Choroid plexus epithelial cell (primary cell): ENCODE results near the gene FAM53B.

Source experiments
- DNase-seq: peaks from one replicate; pipeline ENCODE4 v3.0.0-alpha.2; 2010; ENCODE audit warnings: low read depth
- H3K4me3 ChIP-seq: 2 replicates; pipeline ENCODE4 v1.5.1; 2011; ENCODE audit warnings: low read depth, mild to moderate bottlenecking, control low read depth, low read length, moderate library complexity
- TF ChIP-seq, protein P1 (sequence below): conservative IDR thresholded peaks from 2 replicates; pipeline ENCODE4 v1.5.1; 2011; ENCODE audit warnings: low read depth, mild to moderate bottlenecking, control low read depth, inconsistent platforms, low read length, moderate library complexity

Gene FAM53B

DNA sequence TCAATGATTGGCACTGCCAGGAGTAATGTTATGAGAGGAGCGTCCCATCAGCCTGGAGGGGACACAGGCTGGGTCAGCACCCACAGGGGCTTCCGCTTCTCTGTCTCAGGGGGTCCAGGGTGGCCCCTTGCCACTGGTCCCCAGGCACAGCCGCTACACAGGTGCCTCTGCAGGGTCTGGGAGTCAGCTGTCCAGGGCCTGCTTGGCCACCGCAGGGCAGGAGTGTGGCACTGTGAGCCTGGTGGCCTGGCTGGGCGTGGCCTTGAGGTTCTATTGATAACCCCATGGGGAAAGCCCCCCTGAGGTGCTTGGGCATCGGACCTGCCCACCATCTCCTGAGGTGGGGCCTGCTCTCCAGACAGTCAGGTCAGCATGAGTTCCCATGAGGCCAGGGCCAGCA is 146.0 kb downstream of the FAM53B start:
- TF ChIP-seq, protein P1, sequence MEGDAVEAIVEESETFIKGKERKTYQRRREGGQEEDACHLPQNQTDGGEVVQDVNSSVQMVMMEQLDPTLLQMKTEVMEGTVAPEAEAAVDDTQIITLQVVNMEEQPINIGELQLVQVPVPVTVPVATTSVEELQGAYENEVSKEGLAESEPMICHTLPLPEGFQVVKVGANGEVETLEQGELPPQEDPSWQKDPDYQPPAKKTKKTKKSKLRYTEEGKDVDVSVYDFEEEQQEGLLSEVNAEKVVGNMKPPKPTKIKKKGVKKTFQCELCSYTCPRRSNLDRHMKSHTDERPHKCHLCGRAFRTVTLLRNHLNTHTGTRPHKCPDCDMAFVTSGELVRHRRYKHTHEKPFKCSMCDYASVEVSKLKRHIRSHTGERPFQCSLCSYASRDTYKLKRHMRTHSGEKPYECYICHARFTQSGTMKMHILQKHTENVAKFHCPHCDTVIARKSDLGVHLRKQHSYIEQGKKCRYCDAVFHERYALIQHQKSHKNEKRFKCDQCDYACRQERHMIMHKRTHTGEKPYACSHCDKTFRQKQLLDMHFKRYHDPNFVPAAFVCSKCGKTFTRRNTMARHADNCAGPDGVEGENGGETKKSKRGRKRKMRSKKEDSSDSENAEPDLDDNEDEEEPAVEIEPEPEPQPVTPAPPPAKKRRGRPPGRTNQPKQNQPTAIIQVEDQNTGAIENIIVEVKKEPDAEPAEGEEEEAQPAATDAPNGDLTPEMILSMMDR, result no peak
- H3K4me3 ChIP-seq, result no peak overlapping the region
- DNase-seq, result no peak

DNA sequence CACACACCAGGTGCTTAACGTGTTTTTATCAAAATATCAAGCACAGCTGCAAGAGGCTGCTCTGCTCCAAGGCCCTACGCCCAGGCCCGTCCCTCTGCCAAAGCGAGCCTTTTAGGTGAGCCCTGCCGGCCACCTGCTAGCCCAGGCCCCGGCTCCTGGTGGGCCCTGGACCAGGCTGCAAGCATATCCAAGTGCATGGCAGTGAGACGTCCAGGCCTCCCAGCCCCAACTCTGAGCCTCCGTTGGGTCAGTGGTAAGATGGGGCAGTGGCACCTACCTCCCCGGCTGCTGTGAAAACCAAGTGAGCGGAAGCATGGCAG is 146.4 kb downstream of the FAM53B start:
- TF ChIP-seq, protein P1, result no peak
- H3K4me3 ChIP-seq, result no peak overlapping the region
- no peak for DNase-seq

DNA sequence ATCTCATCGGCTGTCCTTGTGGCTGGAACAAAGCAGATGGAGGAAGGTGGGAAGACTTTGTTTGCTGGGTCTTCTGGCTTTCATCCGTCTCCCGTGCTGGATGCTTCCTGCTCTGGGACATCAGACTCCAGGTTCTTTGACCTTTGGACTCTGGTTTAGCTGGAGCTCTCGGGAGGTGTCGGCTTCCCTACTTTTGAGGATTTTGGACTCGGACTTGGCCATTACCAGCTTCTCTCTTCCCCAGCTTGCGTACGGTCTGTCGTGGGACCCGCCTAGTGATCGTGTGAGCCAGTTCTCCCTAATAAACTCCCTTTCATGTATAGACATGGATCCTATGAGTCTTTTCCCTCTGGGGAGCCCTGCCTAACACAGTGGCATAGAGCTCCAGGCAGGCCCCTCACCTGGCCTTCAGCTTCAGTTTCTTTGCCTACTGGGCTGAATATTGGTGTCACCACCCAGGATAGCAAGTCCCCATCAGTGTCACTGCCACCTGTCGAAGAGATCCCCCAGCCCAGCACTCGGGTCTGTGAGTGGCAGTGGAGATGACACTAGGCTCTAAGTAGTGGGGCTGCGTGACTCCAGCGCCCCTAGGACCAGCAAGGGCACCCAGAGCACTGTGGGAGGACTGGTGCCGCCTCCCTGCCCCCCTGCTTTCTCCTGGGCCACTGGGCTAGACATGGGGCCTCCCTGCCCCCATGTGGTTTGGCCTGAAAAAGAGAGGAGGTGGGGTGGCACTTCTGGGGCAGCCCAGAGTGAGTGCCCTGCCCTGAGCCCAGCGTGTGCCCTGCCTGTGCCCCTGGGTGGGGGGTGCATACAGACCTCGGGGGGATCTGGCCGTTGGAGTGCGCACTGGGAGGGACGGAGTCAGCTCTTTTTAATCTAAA is 147.0 kb downstream of the FAM53B start:
- DNase-seq, result no peak
- H3K4me3 ChIP-seq, result no peak overlapping the region
- TF ChIP-seq, protein P1, result no peak

DNA sequence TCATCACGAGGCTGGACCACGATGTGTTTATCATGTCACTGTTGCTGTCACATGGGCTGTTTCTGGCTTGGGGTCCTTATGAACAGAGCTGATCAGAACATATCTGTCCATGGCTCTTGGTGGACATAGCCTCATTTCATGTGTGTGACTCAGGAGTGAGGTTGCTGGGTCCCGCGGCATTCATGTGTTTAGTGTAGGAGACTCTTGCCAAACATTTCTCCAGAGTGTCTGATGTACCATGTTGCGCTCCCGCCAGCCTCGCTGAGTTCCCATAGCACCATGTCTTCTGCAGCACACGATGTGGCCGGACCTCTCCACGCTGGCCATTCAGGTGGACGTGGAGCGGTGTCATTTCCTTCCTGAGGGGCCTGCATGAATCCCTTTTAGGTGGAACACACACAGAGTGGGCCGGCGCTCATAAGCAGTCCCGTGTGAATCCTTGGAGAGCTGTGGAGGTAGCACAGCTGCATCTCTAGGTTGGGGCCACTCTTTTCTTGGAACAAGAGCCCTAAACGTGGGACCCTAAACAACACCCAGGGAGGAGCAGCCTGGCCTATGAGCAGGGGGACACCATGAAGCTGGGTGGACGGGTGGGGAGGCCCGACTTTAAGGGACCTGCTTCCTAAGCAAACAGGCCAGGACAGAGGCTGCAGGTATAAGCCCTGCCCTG is 147.9 kb downstream of the FAM53B start:
- DNase-seq, result no peak
- TF ChIP-seq, protein P1, result no peak
- no peak overlapping the region for H3K4me3 ChIP-seq

DNA sequence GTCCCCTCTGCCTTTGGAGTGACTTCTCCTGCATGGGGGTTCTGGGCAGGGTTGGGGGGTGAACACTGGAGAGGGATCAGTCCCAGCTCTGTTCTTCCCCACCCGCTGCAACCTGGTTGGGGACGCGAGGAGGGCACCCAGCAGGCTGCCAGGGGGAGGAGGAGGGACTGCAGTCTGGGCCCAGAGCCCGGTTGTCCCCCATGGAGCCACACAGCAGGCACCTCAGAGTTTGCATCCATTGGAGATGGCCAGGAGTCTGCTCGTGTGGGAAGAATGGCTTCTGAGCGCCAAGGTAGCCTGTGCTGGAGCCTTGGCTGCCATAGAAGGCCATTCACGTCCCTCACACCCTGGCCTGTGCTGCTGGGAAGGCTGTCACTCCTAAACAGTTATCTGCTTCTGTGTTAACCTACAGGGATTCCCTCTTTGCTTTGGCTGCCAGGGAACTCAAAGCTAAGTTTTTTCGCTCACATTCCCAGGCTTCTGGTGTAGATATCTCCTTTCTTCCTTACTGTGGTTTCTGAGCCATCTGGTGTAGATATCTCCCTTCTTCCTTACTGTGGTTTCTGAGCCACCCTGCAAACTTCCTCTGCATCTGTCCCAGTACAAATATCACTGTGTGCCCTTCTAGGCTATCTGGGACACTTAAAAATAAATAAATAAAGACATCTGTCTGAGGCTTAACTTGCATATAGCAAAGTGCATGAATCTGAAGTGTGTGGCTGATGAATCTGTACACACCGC is 148.9 kb downstream of the FAM53B start:
- DNase-seq, result no peak
- no peak overlapping the region for H3K4me3 ChIP-seq
- TF ChIP-seq, protein P1, result no peak

DNA sequence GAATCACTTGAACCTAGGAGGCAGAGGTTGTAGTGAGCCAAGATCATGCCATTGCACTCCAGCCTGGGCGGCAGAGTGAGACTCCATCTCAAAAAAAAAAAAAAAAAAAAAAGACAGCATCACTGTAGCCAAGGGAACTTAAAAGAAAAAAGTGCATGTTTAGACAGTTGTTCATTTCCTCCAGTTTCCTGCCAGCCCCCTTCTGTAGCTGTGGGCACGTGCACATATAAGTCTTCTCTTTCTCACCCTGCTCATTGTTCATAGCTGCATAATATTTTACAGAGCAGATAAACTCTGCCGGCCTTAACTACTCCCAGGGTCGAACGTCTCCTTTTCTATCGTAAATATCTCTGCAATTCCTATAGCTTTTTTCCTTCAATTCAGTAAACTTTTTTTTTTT is 149.9 kb downstream of the FAM53B start:
- TF ChIP-seq, protein P1, result no peak
- H3K4me3 ChIP-seq, result no peak overlapping the region
- no peak for DNase-seq
